Stimulated activated CD4-positive, alpha-beta T cell treated with anti-CD3 and anti-CD28 coated beads, Interleukin-1b, Interleukin-23, amount 100 ng/mL, for 4 hours (primary cell): ENCODE data around the gene UNKL.

Experiments
- DNase-seq, 2 donors: peaks; one replicate each; pipeline ENCODE4 v3.0.0-alpha.2; 2020; ENCODE audit warnings: low read depth in 2 of 2

UNKL gene

GRCh38 chr16:1377406-1378010 lies 37.0 kb downstream of the UNKL start:
- DNase-seq = no peak

- no peak for DNase-seq
Observed at GRCh38 chr16:1375741-1376410, 38.6 kb downstream of the UNKL start.

- no peak for DNase-seq
Observed at GRCh38 chr16:1375298-1375640, 39.2 kb downstream of the UNKL start.

GRCh38 chr16:1374418-1375297 lies 39.8 kb downstream of the UNKL start:
- DNase-seq = no peak

GRCh38 chr16:1372292-1372950 lies 42.1 kb downstream of the UNKL start:
- no peak for DNase-seq

- DNase-seq = no peak
Observed at GRCh38 chr16:1371054-1371978, 43.2 kb downstream of the UNKL start.

- DNase-seq = no peak
Observed at GRCh38 chr16:1367486-1368174, 46.9 kb downstream of the UNKL start.

- DNase-seq = no peak
Observed at GRCh38 chr16:1366712-1367299, 47.7 kb downstream of the UNKL start.

GRCh38 chr16:1366060-1366711 lies 48.3 kb downstream of the UNKL start:
- DNase-seq = no peak

- DNase-seq = no peak
Observed at GRCh38 chr16:1364510-1364909, 50.0 kb downstream of the UNKL start.

GRCh38 chr16:1363501-1364041 lies 50.9 kb downstream of the UNKL start:
- DNase-seq = peak; percentile 60 to 68

- no peak for DNase-seq
Observed at GRCh38 chr16:1362807-1363206, 51.7 kb downstream of the UNKL start.

GRCh38 chr16:1361685-1362360 lies 52.7 kb downstream of the UNKL start:
- DNase-seq = no peak

GRCh38 chr16:1357906-1358566 lies 56.5 kb downstream of the UNKL start:
- DNase-seq = no peak

GRCh38 chr16:1356061-1356900 lies 58.2 kb downstream of the UNKL start:
- no peak for DNase-seq

- DNase-seq = no peak
Observed at GRCh38 chr16:1355591-1355990, 58.9 kb downstream of the UNKL start.

GRCh38 chr16:1354815-1355540 lies 59.5 kb downstream of the UNKL start:
- no peak for DNase-seq
